Activated naive CD4-positive, alpha-beta T cell treated with anti-CD3 and anti-CD28 coated beads, Interleukin-2, amount 50 U/mL, for 16 hours (primary cell): ENCODE results near the gene DDX59.

Experiments used
- DNase-seq: peaks from one replicate; pipeline ENCODE4 v3.0.0-alpha.2; 2020

DDX59 gene

DNA sequence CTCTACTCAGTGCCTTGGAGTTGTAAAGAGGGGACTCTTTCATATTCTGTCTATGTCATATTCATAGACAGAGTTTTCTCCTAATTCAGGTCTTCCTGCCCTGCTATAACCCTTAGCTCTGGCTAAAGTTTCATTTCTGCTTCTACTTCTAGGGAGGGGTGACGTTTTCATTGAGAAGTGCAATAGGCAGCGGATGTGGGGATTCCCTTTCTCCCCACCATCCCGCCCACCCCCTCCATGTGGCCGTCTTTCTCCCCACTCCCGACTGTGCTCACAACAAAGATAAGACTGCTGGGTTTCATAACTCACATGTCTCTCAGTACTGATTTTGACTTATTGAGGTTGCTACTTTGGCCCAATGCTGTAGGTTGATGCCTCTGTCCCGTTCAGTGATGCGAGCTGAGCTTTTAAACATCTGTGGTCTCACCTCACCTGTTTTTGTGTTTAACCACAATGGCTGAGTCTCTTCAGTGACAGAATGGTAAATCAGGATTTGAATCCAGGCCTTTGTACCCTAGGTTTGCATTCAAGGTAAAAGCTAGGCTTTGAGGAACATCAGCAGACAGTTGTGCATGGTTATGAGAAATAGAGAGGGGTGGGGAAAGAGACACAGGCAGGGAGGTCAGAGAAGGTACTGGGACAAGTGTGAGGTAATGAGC is 41.4 kb downstream of the DDX59 start:
- DNase-seq: no peak

DNA sequence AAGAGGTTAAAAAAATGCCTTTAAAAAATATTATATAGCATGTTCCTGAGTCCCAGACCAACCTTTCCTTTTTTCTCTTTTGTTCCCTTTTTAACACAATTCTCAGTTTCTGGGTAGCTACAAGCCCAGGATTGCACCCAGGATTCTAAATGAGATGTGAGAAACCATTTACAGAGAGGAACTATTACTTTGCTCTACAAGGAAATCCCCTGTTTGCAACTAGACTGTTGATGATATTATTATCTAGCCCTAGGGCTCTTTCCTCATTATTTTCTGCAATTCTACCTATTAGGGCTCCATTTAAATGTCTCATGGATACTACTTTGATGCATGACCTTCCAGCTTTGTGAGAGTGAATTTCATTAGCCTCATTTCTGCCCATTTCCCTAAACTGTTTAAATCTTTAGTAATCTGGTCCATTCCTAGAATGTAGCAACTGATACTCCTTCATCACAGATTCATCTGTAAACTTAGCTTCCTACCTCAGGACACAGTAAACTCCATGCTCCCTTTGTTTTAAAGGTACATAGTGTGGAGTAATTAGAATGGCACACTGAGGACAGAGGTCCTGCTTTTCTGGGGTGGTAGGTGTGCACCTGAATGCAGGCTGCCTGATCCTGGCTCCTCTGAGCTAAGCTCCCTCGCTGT is 42.0 kb downstream of the DDX59 start:
- DNase-seq: no peak

- DNase-seq: no peak
These were observed 42.7 kb downstream of the DDX59 start for GRCh38 chr1:200626853-200627534.

DNA sequence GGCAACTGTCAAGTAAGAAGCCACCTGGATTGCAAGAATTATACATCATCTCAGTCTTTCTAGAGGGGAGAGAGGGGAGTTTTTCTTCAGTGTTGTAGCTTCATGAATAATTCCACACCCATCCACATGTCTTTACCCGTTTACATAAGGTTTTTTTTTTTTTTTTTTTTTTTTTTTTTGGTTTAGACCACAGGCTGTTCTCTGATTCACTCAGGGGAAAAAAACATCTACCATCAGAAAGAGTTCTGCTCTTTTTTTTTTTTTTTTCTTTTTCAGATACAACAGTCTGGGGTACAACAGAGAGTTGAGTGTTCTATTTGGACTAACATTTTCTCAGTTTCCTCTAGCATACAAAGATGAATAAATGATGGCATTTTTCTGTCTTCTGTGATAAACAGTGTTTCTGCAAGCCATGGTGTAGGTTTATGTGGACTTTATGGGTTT is 44.3 kb downstream of the DDX59 start:
- DNase-seq: no peak

- DNase-seq: no peak
These were observed 44.9 kb downstream of the DDX59 start for GRCh38 chr1:200624679-200625335.

DNA sequence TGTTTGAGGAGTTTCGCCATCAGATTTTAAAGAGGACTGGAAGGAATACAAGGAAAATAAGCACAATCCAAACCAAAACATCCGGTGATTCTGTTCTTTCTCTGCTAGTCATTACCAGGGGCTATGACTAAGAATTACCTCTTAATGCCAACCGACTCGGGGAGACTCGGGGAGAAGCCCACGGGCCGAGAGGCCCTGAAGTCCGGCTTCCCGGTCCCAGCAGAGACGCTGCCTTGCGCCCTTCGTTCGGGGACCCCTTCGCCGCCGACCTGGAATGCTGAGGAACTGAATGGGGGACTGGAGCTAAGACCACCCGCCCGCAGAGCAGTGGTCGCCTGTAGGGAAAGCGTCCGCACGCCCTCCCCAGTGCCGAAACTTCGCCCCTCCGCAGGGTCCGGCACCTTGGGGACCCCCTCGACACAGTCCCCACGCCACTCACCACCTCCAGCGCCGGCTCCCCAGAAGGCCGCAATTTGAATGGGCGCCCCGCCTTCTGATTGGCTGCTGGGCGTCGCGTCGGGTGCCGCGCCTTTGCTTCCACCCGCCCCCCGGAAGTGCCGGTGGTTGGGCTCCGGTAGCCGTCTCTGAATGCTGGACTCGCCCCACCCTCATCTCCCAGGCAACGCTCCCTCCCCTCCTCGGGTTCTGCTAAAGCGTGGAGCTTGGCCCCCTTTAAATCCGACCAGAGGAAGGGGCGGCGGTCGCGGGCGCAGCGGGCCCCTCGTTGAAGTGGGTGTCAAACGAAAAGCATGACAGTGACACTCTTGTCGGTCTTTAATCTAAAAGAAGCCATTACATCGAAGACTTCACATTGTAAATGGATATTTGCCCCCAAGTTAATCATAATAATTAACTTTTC is 49.2 kb downstream of the DDX59 start, which contains the start of gene KIF14:
Gene KIF14 (minus strand): TSS at position 479 of the 859 bp plus-strand sequence. CDS start 2,028 bp downstream, outside the sequence.
- peak; percentile 93 for DNase-seq

DNA sequence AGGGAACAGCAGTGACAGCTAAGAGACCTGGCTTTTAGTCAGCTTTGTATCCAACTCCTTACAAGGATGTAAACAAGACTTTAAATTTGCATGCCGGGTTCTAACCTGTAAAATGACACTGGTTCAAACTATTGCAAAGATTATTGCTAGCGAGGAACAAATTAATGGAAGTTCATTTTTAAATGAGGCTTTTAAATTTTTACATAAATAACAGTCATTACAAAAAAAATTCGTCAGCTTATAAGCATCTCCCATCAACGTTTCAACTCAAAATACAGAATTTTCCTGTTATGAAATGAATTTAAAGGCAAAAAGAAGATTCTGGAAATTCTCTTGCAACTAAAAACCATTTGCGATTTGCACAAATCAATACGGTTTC is 49.8 kb downstream of the DDX59 start:
- no peak for DNase-seq

DNA sequence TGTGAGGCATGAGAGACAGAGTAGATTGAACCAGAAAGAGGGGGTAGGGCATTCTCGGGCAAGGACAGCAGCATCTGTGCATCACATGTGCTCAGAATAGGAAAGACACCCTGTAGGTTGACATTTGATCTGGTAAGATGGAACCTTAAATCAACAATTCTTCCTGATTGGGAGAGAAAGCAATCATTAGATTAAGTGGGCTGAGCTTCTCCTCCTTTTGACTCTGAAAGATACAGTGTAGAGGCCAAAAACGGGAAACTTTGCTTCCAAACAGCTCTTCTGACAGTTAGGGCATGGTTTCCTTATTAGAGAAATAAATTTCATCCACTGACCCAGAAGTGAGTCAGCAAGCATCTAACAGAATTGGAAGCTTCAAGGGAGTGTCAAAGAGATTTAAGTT is 58.9 kb downstream of the DDX59 start:
- DNase-seq: no peak

DNA sequence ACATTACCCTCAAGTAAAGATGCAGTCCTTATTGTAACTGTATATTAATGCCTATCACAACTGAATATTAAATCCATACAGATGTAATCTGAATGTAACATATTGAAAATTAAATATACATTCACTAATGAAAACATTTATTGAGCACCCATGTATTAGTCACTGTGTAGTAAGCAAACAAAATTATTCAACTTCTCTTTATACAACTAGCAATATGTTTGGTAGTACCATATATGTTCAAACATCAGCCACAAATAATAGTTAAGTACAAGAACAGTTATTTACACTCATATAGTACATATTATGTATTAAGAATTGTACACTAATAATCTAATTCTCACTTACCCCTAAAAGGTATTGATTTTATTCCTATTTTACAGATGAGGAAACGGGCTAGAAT is 67.1 kb downstream of the DDX59 start:
- DNase-seq: no peak
